Right lobe of liver (tissue), 6 donors: ENCODE measurements around the gene SPACA4. TPM values are rescaled to one million over a fixed set of nuclear protein-coding genes. Genes with fewer than 3 reads are reported as not detected.

ENCODE experiments used
- ATAC-seq, 4 donors: fragments of 200-7000 bp; cut with Tn5 transposase; one replicate each; pipeline ENCODE4 v1.9.1; 2020; ENCODE audit warnings: mild to moderate bottlenecking in 4 of 4, moderate library complexity in 4 of 4
- DNase-seq, 3 donors: peaks; one replicate each; pipeline ENCODE4 v3.0.0-alpha.2; 2020
- H3K27ac ChIP-seq, 3 donors: fragments of 200-600 bp; one replicate each; pipeline ENCODE4 v1.8.0; 2022
- H3K27me3 ChIP-seq, 2 donors: fragments of 200-600 bp; one replicate each; pipeline ENCODE4 v1.8.0; 2022
- H3K36me3 ChIP-seq, 4 donors: fragments of 200-600 bp; sonication (generic) in 1 of 4; one replicate each; pipeline versions ENCODE4 v1.5.1 to v1.8.0; 2017 to 2022; ENCODE audit warnings: control low read depth in 1 of 4
- H3K4me1 ChIP-seq, 4 donors: fragments of 200-600 bp; sonication (generic) in 1 of 4; one replicate each; pipeline versions ENCODE4 v1.5.1 to v1.8.0; 2017 to 2022; ENCODE audit warnings: control low read depth in 1 of 4
- H3K4me3 ChIP-seq, 3 donors: fragments of 200-600 bp; one replicate each; pipeline ENCODE4 v1.8.0; 2022
- H3K9me3 ChIP-seq, 4 donors: fragments of 200-600 bp; sonication (generic) in 1 of 4; one replicate each; pipeline versions ENCODE4 v1.5.1 to v1.8.0; 2017 to 2022; ENCODE audit warnings: control low read depth in 1 of 4
- CTCF ChIP-seq, 4 donors: fragments of 200-600 bp in 3 of 4; fragments of 450-650 bp in 1 of 4; IDR thresholded peaks; one replicate each; pipeline versions ENCODE4 v1.5.1 to v1.8.0; 2016 to 2022; ENCODE audit warnings: antibody characterized with exemption in 4 of 4, mild to moderate bottlenecking in 2 of 4
- POLR2A ChIP-seq: fragments of 450-650 bp; IDR thresholded peaks from one replicate; pipeline ENCODE4 v1.6.1; 2017; ENCODE audit warnings: antibody characterized with exemption, mild to moderate bottlenecking
- WGBS: methylation state at CpG from one replicate; pipeline ENCODE4 v1.1.6; 2018; ENCODE audit warnings: low coverage, low lambda C conversion rate; ENCODE audit not compliant: insufficient coverage; ENCODE audit errors: missing lambda C conversion rate; 5-methylcytosine and 5-hydroxymethylcytosine counted together
- intact Hi-C, 2 donors: fragments of 100-400 bp; cut with DNase I; formaldehyde crosslinking; loops; one replicate each; pipeline versions ENCODE4 v1.11.2 to v1.14.1; 2022
- total RNA-seq, 6 experiments: library from RNA; depleted of rRNA in 2 of 6; stranded (reverse); fragments of >200 nt in 2 of 6; fragmentation: NEBNext Ultra II Directional in 3 of 6; extraction: Animal tissue kit (Norgen Biotek cat#: 25700) in 3 of 6; gene quantifications; one replicate each; pipeline versions ENCODE4 v1.1.0 to v1.2.4, GENCODE V29; 2016 to 2023
- donor health status: DM: no; HTN: yes; CAD: no.
- donor health status: DM: no; HTN: no; CAD: no.
- donor health status: DM: no; HTN: no; CAD: no.
- donor health status: DM: no; HTN: yes; CAD: no.
- donor health status: DM: no; HTN: yes; CAD: no.

The SPACA4 gene
- total RNA-seq, 6 experiments from 2014 or later = not detected

- no peak for ATAC-seq
- no peak overlapping the region for H3K4me3 ChIP-seq
- intact Hi-C loops = loop anchor here (10.0 kb wide), 2 partner anchors 99 to 289 kb away; no protein-coding TSS in a partner anchor
- DNase-seq = no peak
- TF ChIP-seq POLR2A = no peak
- TF ChIP-seq CTCF (IDR thresholded peaks at IDR 0.05) = no peak
- 82% methylated on average over 4 of the region's 9 CpGs for WGBS
- no peaks in the 10 kb centered on the region for H3K4me1 ChIP-seq
- H3K36me3 ChIP-seq = no peaks in the 10 kb centered on the region
- H3K27me3 ChIP-seq = no peaks in the 10 kb centered on the region
- no peaks in the 10 kb centered on the region for H3K9me3 ChIP-seq
- H3K27ac ChIP-seq = no peak overlapping the region
These were observed 2.7 kb upstream of the SPACA4 start for GRCh38 chr19:48603850-48604249.

- WGBS = 75% methylated on average over 7 of the region's 7 CpGs
- TF ChIP-seq POLR2A (no peak), CTCF (IDR thresholded peaks at IDR 0.05) (no peak)
These were observed 815 bp downstream of the SPACA4 start for GRCh38 chr19:48607359-48607755.

GRCh38 chr19:48608798-48609263, 2.3 kb downstream of the SPACA4 start:
- WGBS = 26% methylated on average over 2 of the region's 9 CpGs
- TF ChIP-seq POLR2A (no peak), CTCF (IDR thresholded peaks at IDR 0.05) (peak; percentile 4 to 37 (median 28))
- no peaks in the 10 kb centered on the region for H3K36me3 ChIP-seq
- intact Hi-C loops = loop anchor here (10.0 kb wide), 2 partner anchors 104 to 294 kb away; no protein-coding TSS in a partner anchor
- no peaks in the 10 kb centered on the region for H3K9me3 ChIP-seq
- peak; percentile 22 to 39 (median 32) for ATAC-seq
- no peaks in the 10 kb centered on the region for H3K27me3 ChIP-seq
- DNase-seq = no peak
- no peak overlapping the region for H3K27ac ChIP-seq
- no peak overlapping the region for H3K4me3 ChIP-seq
- peaks cover 0 to 3% (median 0%) of the 10 kb centered on the region in 4 donors for H3K4me1 ChIP-seq

More at GRCh38 chr19:48607359-48607755, 815 bp downstream of the SPACA4 start:
- intact Hi-C loops = loop anchor here (10.0 kb wide), 2 partner anchors 103 to 293 kb away; no protein-coding TSS in a partner anchor
- no peaks in the 10 kb centered on the region for H3K9me3 ChIP-seq
- H3K27ac ChIP-seq = no peak overlapping the region
- no peak overlapping the region for H3K4me3 ChIP-seq
- H3K27me3 ChIP-seq = no peaks in the 10 kb centered on the region
- H3K36me3 ChIP-seq = no peaks in the 10 kb centered on the region
- DNase-seq (no peak), ATAC-seq (no peak)
- no peaks in the 10 kb centered on the region for H3K4me1 ChIP-seq

GRCh38 chr19:48609571-48610108, 3.1 kb downstream of the SPACA4 start:
- Histone ChIP-seq H3K4me3 (no peak overlapping the region), H3K9me3 (no peaks in the 10 kb centered on the region), H3K4me1 (peaks cover 0 to 6% (median 0%) of the 10 kb centered on the region in 4 donors), H3K36me3 (no peaks in the 10 kb centered on the region), H3K27me3 (no peaks in the 10 kb centered on the region), H3K27ac (no peak overlapping the region)
- TF ChIP-seq POLR2A (no peak), CTCF (IDR thresholded peaks at IDR 0.05) (no peak)
- intact Hi-C loops = loop anchor here (10.0 kb wide), 2 partner anchors 105 to 295 kb away; no protein-coding TSS in a partner anchor
- ATAC-seq = no peak
- 100% methylated on average over 4 of the region's 20 CpGs for WGBS
- DNase-seq = no peak
